NAMALWA (cell line): ENCODE results near the gene RAB18.
"Not testable (repeated sequence)": the region's sequence is repeated elsewhere in the genome, so short reads cannot be mapped to it uniquely, and the experiment has no call there.

Experiments
- DNase-seq: peaks from one replicate; pipeline ENCODE4 v3.0.0-alpha.2; 2015; ENCODE audit warnings: low spot score

Gene RAB18

GRCh38 chr10:27547047-27547446 lies 42.9 kb downstream of the RAB18 start:
- DNase-seq: no peak

GRCh38 chr10:27547482-27547881 lies 43.4 kb downstream of the RAB18 start:
- no peak for DNase-seq

DNA sequence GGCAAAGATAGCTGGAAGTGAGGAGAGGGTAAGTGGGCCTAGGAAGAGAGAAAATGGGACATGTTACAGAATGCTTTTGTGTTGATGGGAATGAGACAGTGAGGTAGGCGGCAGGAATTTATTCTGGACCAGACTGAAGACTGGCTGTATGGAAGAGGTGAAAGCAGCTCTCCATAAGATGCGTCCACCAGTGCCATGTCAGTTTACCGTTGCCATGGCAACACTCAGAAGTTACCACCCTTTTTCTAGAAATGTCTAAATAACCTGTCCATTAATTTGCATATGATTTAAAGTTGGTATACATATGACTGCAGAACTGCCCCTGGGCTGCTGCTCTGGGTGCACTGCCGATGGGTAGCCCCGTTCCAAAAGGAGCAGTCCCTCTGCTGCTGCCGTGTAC lies 46.7 kb downstream of the RAB18 start:
- DNase-seq: no peak

GRCh38 chr10:27558612-27559020 lies 54.5 kb downstream of the RAB18 start:
- peak; percentile 71 for DNase-seq

DNA sequence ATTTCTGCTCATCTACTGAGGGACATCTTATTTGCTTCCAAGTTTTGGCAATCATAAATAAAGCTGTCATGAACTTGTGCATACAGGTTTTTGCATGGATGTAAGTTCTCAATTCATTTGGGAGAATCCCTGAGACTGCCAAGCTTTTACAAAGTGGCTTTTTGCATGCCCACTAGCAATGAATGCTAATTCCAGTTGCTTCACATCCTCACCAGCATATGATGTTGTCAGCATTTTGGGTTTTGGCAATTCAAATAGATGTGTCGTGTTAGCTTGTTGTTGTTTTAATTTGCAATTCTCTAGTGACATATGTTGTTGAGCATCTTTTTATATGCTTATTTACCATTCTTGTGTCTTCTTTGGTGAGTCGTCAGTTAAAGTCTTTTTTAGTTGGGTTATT lies 57.2 kb downstream of the RAB18 start:
- no peak for DNase-seq

DNA sequence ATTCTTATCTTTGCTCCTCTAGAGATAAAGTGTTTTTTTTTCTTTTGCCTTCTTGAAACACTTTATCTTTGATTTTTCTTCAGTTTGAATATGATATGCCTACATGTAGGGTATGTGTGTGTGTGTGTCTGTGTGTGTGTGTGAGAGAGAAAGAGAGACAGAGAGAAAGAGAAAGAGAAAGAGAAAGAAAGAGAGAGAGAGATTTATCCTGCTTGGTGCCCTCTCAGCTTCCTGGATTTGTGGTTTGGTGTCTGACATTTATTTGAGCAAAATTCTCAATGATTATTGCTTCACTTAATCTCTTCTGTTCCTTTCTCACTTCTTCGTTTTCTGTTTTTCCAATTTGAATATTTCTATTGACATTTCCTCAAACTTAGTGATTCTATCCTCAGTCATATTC lies 60.3 kb downstream of the RAB18 start:
- DNase-seq: no peak

DNA sequence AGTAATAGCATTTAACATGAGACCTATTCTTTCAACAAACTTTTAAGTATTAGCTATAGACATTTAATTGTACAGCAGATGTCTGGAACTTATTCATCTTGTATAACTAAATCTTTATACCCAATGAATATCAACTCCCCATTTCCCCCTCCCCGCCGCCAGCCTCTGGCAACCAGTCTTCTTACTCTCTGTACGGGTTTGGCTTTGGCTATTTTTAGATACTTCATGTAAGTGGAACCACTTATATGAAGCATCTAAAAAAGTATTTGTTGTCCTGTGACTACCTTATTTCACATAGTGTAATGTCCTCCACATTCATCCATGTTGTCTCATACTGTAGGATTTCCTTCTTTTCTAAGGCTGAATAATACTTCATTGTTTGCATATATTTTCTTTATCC lies 60.8 kb downstream of the RAB18 start:
- no peak for DNase-seq

DNA sequence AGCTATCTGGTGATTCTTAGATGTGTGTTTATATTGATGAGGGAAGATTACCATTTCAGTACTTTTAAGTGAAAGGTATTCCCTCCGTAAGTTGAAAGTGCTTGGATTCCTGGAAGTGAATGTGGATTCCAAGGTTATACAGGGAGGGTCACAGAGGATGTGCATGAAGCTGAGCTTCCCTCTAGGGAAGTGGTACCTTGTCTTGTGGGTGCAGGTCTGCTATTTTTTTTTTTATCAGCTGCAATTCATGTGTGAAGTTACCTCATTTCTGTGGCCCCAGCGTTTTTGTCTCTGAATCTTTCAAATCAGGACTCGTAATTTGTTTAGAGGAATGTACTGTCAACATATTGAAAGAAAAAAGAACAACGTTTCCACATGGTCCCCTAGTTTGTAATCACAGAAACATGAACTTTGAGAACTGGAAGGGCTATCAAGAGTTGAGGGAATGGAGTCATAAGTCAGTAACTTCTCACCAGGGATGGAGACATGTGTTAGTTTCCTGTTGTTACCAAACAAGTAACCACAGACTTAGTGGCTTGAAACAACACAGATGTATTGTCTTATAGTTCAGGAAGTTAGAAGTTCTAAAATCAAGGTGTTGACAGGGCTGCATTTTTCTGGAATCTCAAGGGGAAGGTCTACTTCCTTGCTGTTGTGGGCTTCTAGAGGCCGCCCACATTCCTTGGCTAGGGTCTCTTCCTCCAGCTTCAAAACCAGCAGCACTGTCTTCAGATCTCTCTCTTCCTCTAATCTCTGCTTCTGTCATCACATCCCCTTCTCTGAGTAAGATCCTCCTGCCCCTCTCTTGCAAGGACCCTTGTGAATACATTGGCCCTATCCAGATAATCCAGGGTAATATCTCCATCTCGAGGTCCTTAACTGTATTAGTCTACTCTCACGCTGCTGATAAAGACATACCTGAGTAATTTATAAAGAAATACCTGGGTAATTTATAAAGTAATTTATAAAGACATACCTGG lies 64.4 kb downstream of the RAB18 start:
- no peak for DNase-seq

GRCh38 chr10:27569946-27570345 lies 65.8 kb downstream of the RAB18 start:
- DNase-seq: no peak

- DNase-seq: not testable (repeated sequence)
Measured at GRCh38 chr10:27577038-27577437, 72.9 kb downstream of the RAB18 start.

DNA sequence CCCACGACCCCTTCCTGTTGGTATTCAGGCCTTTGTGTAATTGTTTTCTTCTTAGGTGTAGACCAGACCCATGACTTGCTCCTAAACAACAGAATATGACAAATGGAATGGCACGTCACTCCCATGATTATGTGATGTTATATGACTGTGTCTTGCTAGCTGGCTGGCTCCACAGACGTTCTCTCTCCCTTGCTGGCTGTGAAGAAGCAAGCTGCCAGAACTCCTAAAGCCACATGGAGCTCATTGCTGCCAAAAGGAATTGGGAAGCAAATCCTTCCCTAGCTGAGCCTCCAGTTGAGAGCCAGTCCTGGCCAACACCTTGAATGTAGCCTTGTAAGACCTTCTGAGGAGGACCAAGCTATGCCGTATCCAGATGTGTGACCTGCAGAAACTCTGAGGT lies 74.2 kb downstream of the RAB18 start:
- DNase-seq: no peak

DNA sequence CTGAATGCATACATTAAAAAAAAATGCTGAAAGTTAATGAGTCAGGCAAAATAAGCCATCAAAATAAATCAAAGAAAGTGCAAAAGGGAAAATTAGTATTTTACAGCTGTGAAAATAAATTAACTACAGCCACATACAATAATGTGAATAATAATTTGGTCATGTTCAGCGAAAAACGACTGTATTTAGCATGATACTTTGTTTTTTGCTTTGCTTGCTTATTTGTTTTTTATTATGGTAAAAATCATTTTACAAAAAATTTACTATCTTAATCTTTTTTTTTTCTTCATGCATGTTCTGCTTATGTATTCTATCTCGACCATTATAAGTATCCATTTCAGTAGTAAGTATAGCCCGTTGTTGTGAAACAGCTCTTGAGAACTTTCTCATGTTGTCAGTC lies 77.1 kb downstream of the RAB18 start:
- DNase-seq: no peak

DNA sequence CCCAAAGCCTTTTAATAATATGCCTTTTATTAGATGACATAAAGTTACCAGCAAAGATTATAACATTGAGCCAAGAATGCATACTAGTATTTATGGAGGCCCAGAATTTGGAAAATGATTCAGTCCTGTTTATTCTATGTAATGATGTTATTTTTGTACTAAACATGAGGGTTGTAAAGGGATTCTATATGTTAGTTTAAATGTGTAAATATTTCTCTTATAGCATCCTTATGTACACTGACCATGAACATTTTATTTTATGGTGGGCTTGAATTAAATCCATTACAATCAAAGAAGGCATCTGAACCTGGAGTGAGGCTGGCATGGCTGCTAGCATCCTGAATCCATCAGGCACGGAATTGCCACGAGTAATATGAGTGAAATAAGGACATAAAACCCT lies 80.2 kb downstream of the RAB18 start:
- no peak for DNase-seq
